Endothelial cell of umbilical vein (primary cell): ENCODE measurements around the gene TRDMT1. TPM values are rescaled to one million over a fixed set of nuclear protein-coding genes. Genes with fewer than 3 reads are reported as not detected.

Source experiments
- BruUV-seq: library from RNA; stranded (reverse); fragments of 400-500 nt; replicated peaks from 2 replicates; lab custom pipeline; 2021; lab: Mats Ljungman, UMichigan
- CTCF ChIA-PET: fragments of 300-600, 350-600 bp; sonication (Branson Sonifier 250); formaldehyde crosslinking; loops from one replicate; lab custom pipeline; 2021; ENCODE audit warnings: antibody characterized with exemption, inconsistent platforms; lab: Charles Lee
- POLR2A ChIA-PET: fragments of 300-600, 350-600 bp; sonication (Branson Sonifier 250); formaldehyde crosslinking; loops from one replicate; lab custom pipeline; 2021; ENCODE audit warnings: antibody characterized with exemption, inconsistent platforms; lab: Charles Lee
- DNase-seq: peaks from one replicate; pipeline ENCODE4 v3.0.0-alpha.2; 2011; ENCODE audit warnings: low read depth, low spot score
- FAIRE-seq: peaks from 2 replicates; lab custom pipeline; 2011; peaks lifted over from hg19 to GRCh38; lab: Jason Lieb, UNC
- H2AFZ ChIP-seq: 2 replicates; pipeline ENCODE4 v1.6.0; 2012; ENCODE audit warnings: low read depth, low read length, control low read depth, inconsistent platforms
- H3K27ac ChIP-seq: 2 replicates; pipeline ENCODE4 v1.5.1; 2011; ENCODE audit warnings: low read depth, mild to moderate bottlenecking, control low read depth, low read length, moderate library complexity; ENCODE audit not compliant: insufficient read depth
- H3K27me3 ChIP-seq, 2 experiments: 2 replicates each; pipeline versions ENCODE4 v1.6.0 to v1.6.1; 2011; ENCODE audit warnings: low read length in 2 of 2, mixed read lengths in 1 of 2; ENCODE audit not compliant: control insufficient read depth in 2 of 2, insufficient read depth in 2 of 2
- H3K36me3 ChIP-seq, 2 experiments: 2 replicates in 1 of 2; 3 replicates in 1 of 2; pipeline ENCODE4 v1.5.1; 2011; ENCODE audit warnings: low read length in 2 of 2, mild to moderate bottlenecking in 1 of 2, moderate library complexity in 1 of 2; ENCODE audit not compliant: control insufficient read depth in 2 of 2, insufficient read depth in 2 of 2; ENCODE audit errors: extremely low read depth in 1 of 2
- H3K4me1 ChIP-seq: 3 replicates; pipeline ENCODE4 v1.5.1; 2011; ENCODE audit warnings: mild to moderate bottlenecking, low read length; ENCODE audit not compliant: control insufficient read depth, insufficient read depth; ENCODE audit errors: extremely low read depth
- H3K4me2 ChIP-seq: 2 replicates; pipeline ENCODE4 v1.6.1; 2011; ENCODE audit warnings: low read length, control low read depth, mixed read lengths; ENCODE audit not compliant: insufficient read depth
- H3K4me3 ChIP-seq, 3 experiments: fragments of 200-600 bp in 1 of 3; sonication (generic), shearing (Covaris generic) in 1 of 3; replicated peaks in 1 of 3; 2 replicates each; pipeline ENCODE4 v1.5.1; 2011 to 2016; ENCODE audit warnings: control low read depth in 3 of 3, low read length in 3 of 3, mild to moderate bottlenecking in 2 of 3, inconsistent platforms in 1 of 3, low read depth in 1 of 3, moderate library complexity in 1 of 3; ENCODE audit not compliant: insufficient read depth in 1 of 3
- H3K79me2 ChIP-seq: 2 replicates; pipeline ENCODE4 v1.6.0; 2012; ENCODE audit warnings: low read length, inconsistent platforms; ENCODE audit not compliant: control insufficient read depth, insufficient read depth
- H3K9ac ChIP-seq: replicated peaks from 2 replicates; pipeline ENCODE3; 2011; ENCODE audit warnings: low read length, control low read depth; ENCODE audit not compliant: insufficient read depth; ENCODE audit errors: extremely low read depth
- H3K9me1 ChIP-seq: replicated peaks from 3 replicates; pipeline ENCODE4 v1.6.0; 2011; ENCODE audit warnings: mild to moderate bottlenecking, low read length; ENCODE audit not compliant: control insufficient read depth, insufficient read depth; ENCODE audit errors: extremely low read depth
- H3K9me3 ChIP-seq: replicated peaks from 2 replicates; pipeline ENCODE4 v1.5.1; 2012; ENCODE audit warnings: low read length, inconsistent platforms; ENCODE audit not compliant: control insufficient read depth, insufficient read depth
- H4K20me1 ChIP-seq: replicated peaks from 2 replicates; pipeline ENCODE3; 2011; ENCODE audit warnings: mild to moderate bottlenecking, low read length; ENCODE audit not compliant: control insufficient read depth, insufficient read depth; ENCODE audit errors: extremely low read depth
- EZH2 ChIP-seq: IDR thresholded peaks from 2 replicates; pipeline ENCODE4 v1.6.1; 2012; ENCODE audit warnings: borderline replicate concordance, low read depth, mild to moderate bottlenecking, moderate library complexity, low read length, inconsistent platforms; ENCODE audit not compliant: severe bottlenecking
- FOS ChIP-seq: IDR thresholded peaks from 2 replicates; pipeline ENCODE4 v1.6.1; 2011; ENCODE audit warnings: mild to moderate bottlenecking, low read length, moderate library complexity, borderline replicate concordance; ENCODE audit not compliant: insufficient read depth
- GATA2 ChIP-seq: IDR thresholded peaks from 2 replicates; pipeline ENCODE4 v1.7.0; 2011; ENCODE audit warnings: low read depth, mild to moderate bottlenecking, moderate library complexity, mixed read lengths, low read length; ENCODE audit not compliant: insufficient read length, insufficient read depth
- JUN ChIP-seq: IDR thresholded peaks from 2 replicates; pipeline ENCODE4 v1.6.1; 2011; ENCODE audit warnings: borderline replicate concordance, low read depth; ENCODE audit not compliant: insufficient read length, insufficient read depth
- MAX ChIP-seq: IDR thresholded peaks from 2 replicates; pipeline ENCODE4 v1.6.1; 2011; ENCODE audit not compliant: insufficient read depth, insufficient read length
- MYC ChIP-seq: IDR thresholded peaks from one replicate; pipeline ENCODE4 v1.6.1; 2011; ENCODE audit warnings: mild to moderate bottlenecking, low read depth, low read length
- POLR2A ChIP-seq: IDR thresholded peaks from 2 replicates; pipeline ENCODE4 v1.6.1; 2012; ENCODE audit warnings: low read depth, mild to moderate bottlenecking, control low read depth, low read length
- POLR2AphosphoS5 ChIP-seq: IDR thresholded peaks from 2 replicates; pipeline ENCODE4 v1.6.1; 2012; ENCODE audit warnings: low read depth, mild to moderate bottlenecking, control low read depth, low read length, moderate library complexity; ENCODE audit not compliant: insufficient read depth
- dilution Hi-C: fragments of 300-500 bp; cut with MboI; formaldehyde crosslinking; loops from one replicate; pipeline ENCODE4 v1.15.0; 2019; ENCODE audit warnings: low sequenced_read_pairs; ENCODE audit not compliant: extremely low pct_ligation_motif_present
- intact Hi-C: fragments of 100-400 bp; cut with micrococcal nuclease; formaldehyde crosslinking; loops from one replicate; pipeline ENCODE4 v1.10.0; 2022
- polyA plus RNA-seq, 4 experiments: library from polyadenylated mRNA; depleted of rRNA in 3 of 4; stranded (reverse) in 3 of 4; unstranded in 1 of 4; fragments of >200 nt; gene quantifications; 2 replicates each; pipeline versions ENCODE4 v1.2.1 to v1.2.3, GENCODE V29; 2011 to 2012; ENCODE audit warnings: missing spikeins in 1 of 4
- total RNA-seq: library from RNA; stranded (reverse); gene quantifications from 2 replicates; pipeline ENCODE4 v1.2.3, GENCODE V29; 2021
- TF ChIP-seq, protein P1 (sequence below), 2 donors: IDR thresholded peaks; 1 replicate in 1 of 2; 2 replicates in 1 of 2; pipeline ENCODE4 v1.5.1; 2011; ENCODE audit warnings: low read length in 2 of 2, mild to moderate bottlenecking in 2 of 2, moderate library complexity in 2 of 2, control low read depth in 1 of 2, inconsistent platforms in 1 of 2, low read depth in 1 of 2; ENCODE audit not compliant: insufficient read depth in 1 of 2; ENCODE audit errors: extremely low read depth in 1 of 2

The TRDMT1 gene
- total and polyA plus RNA-seq, 2 donors (not counting 3 experiments of a cell fraction or from before 2014, with no cell fraction given) = 10.0 to 12.3 TPM

- Histone ChIP-seq H4K20me1 (no peaks in the 10 kb centered on the region), H2AFZ (no peak overlapping the region), H3K4me2 (no peak overlapping the region), H3K9me3 (no peaks in the 10 kb centered on the region), H3K36me3 (no peaks in the 10 kb centered on the region), H3K27me3 (no peaks in the 10 kb centered on the region), H3K27ac (no peak overlapping the region), H3K4me1 (no peaks in the 10 kb centered on the region), H3K79me2 (no peaks in the 10 kb centered on the region), H3K9ac (no peak overlapping the region), H3K4me3 (no peak overlapping the region), H3K9me1 (no peaks in the 10 kb centered on the region)
- ChIA-PET POLR2A (no interaction called here), CTCF (interaction anchor here (1.8 to 2.9 kb wide), 2 partner anchors 13 to 22 kb away, joined by 4 to 8 read pairs; no protein-coding TSS in a partner anchor)
- DNase-seq (no peak), FAIRE-seq (no peak)
- BruUV-seq = no TSS peak
- TF ChIP-seq JUN = no peak
- no peak for TF ChIP-seq MYC
- TF ChIP-seq EZH2 = no peak
- TF ChIP-seq FOS = no peak
- TF ChIP-seq MAX = no peak
- no peak for TF ChIP-seq POLR2AphosphoS5
- TF ChIP-seq GATA2 = no peak
- TF ChIP-seq, protein P1, sequence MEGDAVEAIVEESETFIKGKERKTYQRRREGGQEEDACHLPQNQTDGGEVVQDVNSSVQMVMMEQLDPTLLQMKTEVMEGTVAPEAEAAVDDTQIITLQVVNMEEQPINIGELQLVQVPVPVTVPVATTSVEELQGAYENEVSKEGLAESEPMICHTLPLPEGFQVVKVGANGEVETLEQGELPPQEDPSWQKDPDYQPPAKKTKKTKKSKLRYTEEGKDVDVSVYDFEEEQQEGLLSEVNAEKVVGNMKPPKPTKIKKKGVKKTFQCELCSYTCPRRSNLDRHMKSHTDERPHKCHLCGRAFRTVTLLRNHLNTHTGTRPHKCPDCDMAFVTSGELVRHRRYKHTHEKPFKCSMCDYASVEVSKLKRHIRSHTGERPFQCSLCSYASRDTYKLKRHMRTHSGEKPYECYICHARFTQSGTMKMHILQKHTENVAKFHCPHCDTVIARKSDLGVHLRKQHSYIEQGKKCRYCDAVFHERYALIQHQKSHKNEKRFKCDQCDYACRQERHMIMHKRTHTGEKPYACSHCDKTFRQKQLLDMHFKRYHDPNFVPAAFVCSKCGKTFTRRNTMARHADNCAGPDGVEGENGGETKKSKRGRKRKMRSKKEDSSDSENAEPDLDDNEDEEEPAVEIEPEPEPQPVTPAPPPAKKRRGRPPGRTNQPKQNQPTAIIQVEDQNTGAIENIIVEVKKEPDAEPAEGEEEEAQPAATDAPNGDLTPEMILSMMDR (IDR thresholded peaks at IDR 0.05; ENCODE audit: extremely low read depth in 1 of 2, insufficient read depth in 1 of 2, low read depth in 1 of 2, low read length in 2 of 2) = no peak
- no peak for TF ChIP-seq POLR2A
- intact Hi-C loops = no loop called here
- dilution Hi-C loops = no loop called here
Measured at GRCh38 chr10:17145239-17145638, 56.2 kb downstream of the TRDMT1 start.
